Right lobe of liver (tissue), 4 donors: Measurements from ENCODE around the gene SEL1L.

ENCODE experiments used
- POLR2A ChIP-seq: fragments of 450-650 bp; IDR thresholded peaks from one replicate; pipeline ENCODE4 v1.6.1; 2017; ENCODE audit warnings: antibody characterized with exemption, mild to moderate bottlenecking
- TF ChIP-seq, protein P1 (sequence below), 4 donors: fragments of 200-600 bp in 3 of 4; fragments of 450-650 bp in 1 of 4; IDR thresholded peaks; one replicate each; pipeline versions ENCODE4 v1.5.1 to v1.8.0; 2016 to 2022; ENCODE audit warnings: antibody characterized with exemption in 4 of 4, mild to moderate bottlenecking in 2 of 4
- donor health status: DM: no; HTN: no; CAD: no.
- donor health status: DM: no; HTN: no; CAD: no.
- donor health status: DM: no; HTN: yes; CAD: no.

DNA sequence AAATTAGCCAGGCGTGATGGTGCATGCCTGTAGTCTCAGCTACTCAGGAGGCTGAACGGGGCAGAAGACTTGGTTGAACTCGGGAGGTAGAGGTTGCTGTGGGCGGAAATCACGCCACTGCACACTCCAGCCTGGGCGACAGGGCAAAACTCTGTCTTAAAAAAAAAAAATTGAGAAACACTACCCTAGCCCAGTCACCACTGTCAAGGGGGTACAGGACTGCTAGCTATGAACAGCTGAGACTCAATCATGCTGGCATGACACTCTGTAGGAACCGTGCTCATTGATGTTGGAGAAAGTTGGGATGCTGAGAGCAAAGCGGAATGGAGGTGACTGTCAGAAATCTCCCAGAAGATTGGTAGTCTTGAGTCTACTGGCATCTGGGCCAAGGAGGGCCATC lies 75.3 kb downstream of the SEL1L start:
- TF ChIP-seq, protein P1, sequence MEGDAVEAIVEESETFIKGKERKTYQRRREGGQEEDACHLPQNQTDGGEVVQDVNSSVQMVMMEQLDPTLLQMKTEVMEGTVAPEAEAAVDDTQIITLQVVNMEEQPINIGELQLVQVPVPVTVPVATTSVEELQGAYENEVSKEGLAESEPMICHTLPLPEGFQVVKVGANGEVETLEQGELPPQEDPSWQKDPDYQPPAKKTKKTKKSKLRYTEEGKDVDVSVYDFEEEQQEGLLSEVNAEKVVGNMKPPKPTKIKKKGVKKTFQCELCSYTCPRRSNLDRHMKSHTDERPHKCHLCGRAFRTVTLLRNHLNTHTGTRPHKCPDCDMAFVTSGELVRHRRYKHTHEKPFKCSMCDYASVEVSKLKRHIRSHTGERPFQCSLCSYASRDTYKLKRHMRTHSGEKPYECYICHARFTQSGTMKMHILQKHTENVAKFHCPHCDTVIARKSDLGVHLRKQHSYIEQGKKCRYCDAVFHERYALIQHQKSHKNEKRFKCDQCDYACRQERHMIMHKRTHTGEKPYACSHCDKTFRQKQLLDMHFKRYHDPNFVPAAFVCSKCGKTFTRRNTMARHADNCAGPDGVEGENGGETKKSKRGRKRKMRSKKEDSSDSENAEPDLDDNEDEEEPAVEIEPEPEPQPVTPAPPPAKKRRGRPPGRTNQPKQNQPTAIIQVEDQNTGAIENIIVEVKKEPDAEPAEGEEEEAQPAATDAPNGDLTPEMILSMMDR (IDR thresholded peaks at IDR 0.05), result no peak
- TF ChIP-seq POLR2A, result no peak
